ENCODE results near the gene TEX2. TPM values are rescaled to one million over a fixed set of nuclear protein-coding genes. Genes with fewer than 3 reads are reported as not detected.
A peak's percentile ranks its signal among the peaks of the same experiment; 100 is the strongest.

TEX2 gene
- total RNA-seq, 2 experiments from 2014 or later: 15.2 to 15.8 TPM

GRCh38 chr17:64148699-64149098 is 114.4 kb downstream of the TEX2 start:
- H3K27me3 Mint-ChIP-seq: no peaks in the 10 kb centered on the region
- peaks cover 7% of the 10 kb centered on the region for H3K36me3 Mint-ChIP-seq (ENCODE audit: low read depth)
- H3K9me3 Mint-ChIP-seq (ENCODE audit: low read depth): no peaks in the 10 kb centered on the region
- no peak overlapping the region for H3K4me3 Mint-ChIP-seq
- DNase-seq (peak; percentile 26), ATAC-seq (no peak)
- ChIA-PET POLR2A (interaction anchor here (0.7 to 1.2 kb wide), 4 partner anchors 51 to 688 kb away, joined by 3 to 4 read pairs (median 3); no protein-coding TSS in a partner anchor), CTCF (interaction anchor here (0.9 to 7.7 kb wide), 10 partner anchors 16 to 236 kb away, joined by 3 to 78 read pairs (median 4); partner anchors contain the start of gene ERN1)
- intact Hi-C loops (cut with DNase I, micrococcal nuclease): loop anchor here (1.0 to 10.0 kb wide), 5 partner anchors 134 to 704 kb away; partner anchors contain the start of genes CCDC47 (in 1 of the 2), CYB561 (in 1 of the 2), DDX42 (in 1 of the 2) and POLG2 (in 1 of the 2)
- H3K27ac Mint-ChIP-seq: no peak overlapping the region
- peaks cover 24% of the 10 kb centered on the region for H3K4me1 Mint-ChIP-seq

- intact Hi-C loops (cut with DNase I, micrococcal nuclease): loop anchor here (1.0 to 10.0 kb wide), 5 partner anchors 134 to 703 kb away; partner anchors contain the start of genes CCDC47 (in 1 of the 2), CYB561 (in 1 of the 2), DDX42 (in 1 of the 2) and POLG2 (in 1 of the 2)
- DNase-seq: no peak
- Mint-ChIP-seq H3K36me3 (ENCODE audit: low read depth) (peaks cover 6% of the 10 kb centered on the region), H3K27ac (no peak overlapping the region), H3K9me3 (ENCODE audit: low read depth) (no peaks in the 10 kb centered on the region), H3K27me3 (no peaks in the 10 kb centered on the region), H3K4me3 (no peak overlapping the region), H3K4me1 (peaks cover 24% of the 10 kb centered on the region)
- CTCF ChIA-PET: interaction anchor here (1.1 to 7.7 kb wide), 8 partner anchors 15 to 235 kb away, joined by 3 to 78 read pairs (median 4); partner anchors contain the start of gene ERN1
- ATAC-seq: no peak
- POLR2A ChIA-PET: interaction anchor here (0.7 to 1.2 kb wide), 3 partner anchors 52 to 688 kb away, joined by 3 to 4 read pairs (median 3); no protein-coding TSS in a partner anchor
Measured at GRCh38 chr17:64148017-64148631, 114.9 kb downstream of the TEX2 start.

DNA sequence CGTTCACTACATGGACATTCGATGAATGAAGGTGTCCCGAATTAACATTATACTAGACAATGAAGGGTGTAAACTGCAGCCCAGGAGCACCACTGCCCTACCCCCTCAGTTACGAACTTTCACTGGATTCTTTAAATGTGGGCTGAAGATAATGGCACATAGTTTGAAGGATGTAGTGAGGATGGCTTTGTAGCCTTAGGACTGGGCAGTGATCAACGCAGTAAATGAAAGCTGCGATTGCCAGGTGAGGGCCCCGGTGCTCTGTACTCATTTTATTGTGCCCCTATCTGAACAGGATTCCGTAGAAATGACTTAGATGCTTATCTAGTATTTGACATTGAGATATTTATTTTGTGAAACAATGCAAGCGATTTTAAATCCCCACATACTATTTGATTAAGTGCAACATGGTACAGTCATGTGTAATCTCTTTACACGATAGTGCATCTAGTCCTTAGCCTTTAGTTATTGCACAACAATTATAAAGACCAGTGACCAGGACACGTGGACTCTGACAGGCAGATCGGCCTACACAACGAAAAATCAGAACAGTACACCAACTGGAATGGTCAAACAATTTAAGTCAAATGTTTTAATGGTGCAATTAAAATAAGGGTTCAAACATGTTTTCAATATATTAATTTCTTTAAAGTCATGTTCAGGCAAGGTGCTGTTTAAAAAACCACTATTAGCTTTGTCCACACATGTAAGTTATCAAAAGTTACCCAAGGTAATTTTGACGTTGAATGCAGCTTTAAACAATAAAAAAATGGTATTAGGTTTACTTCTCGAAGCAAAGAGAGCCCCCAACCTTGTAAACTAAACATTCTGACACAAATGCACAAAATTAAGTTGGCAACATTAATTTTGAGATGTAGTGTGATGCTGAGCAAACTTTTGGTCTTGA is 115.7 kb downstream of the TEX2 start:
- Mint-ChIP-seq H3K9me3 (ENCODE audit: low read depth) (no peaks in the 10 kb centered on the region), H3K36me3 (ENCODE audit: low read depth) (peaks cover 4% of the 10 kb centered on the region), H3K27me3 (no peaks in the 10 kb centered on the region), H3K4me3 (no peak overlapping the region), H3K27ac (no peak overlapping the region), H3K4me1 (peaks cover 24% of the 10 kb centered on the region)
- ATAC-seq: no peak
- POLR2A ChIA-PET: interaction anchor here (0.6 to 2.8 kb wide), 5 partner anchors 16 to 135 kb away, joined by 3 to 24 read pairs (median 3); partner anchors contain the start of gene ERN1
- peak; percentile 34 for DNase-seq
- intact Hi-C loops (cut with DNase I, micrococcal nuclease): loop anchor here (1.0 to 10.0 kb wide), 6 partner anchors 135 to 703 kb away; partner anchors contain the start of genes CCDC47 (in 1 of the 2), CYB561 (in 1 of the 2), DDX42 (in 1 of the 2) and POLG2 (in 1 of the 2)
- CTCF ChIA-PET: interaction anchor here (0.5 to 7.7 kb wide), 6 partner anchors 15 to 942 kb away, joined by 3 to 78 read pairs (median 6); partner anchors contain the start of gene ERN1

- intact Hi-C loops (cut with DNase I, micrococcal nuclease): loop anchor here (2.0 to 10.0 kb wide), 5 partner anchors 298 to 702 kb away; partner anchors contain the start of genes CCDC47 (in 1 of the 2), CYB561 (in 1 of the 2), DDX42 (in 1 of the 2) and POLG2 (in 1 of the 2)
- DNase-seq (peak; percentile 59), ATAC-seq (no peak)
- peaks cover 24% of the 10 kb centered on the region for H3K4me1 Mint-ChIP-seq
- ChIA-PET POLR2A (interaction anchor here (0.6 to 2.8 kb wide), 15 partner anchors 8 to 1502 kb away, joined by 3 to 24 read pairs (median 5); partner anchors contain the start of genes ERN1, ICAM2 and TEX2), CTCF (interaction anchor here (0.5 to 7.7 kb wide), 8 partner anchors 9 to 943 kb away, joined by 3 to 78 read pairs (median 4); partner anchors contain the start of gene ERN1)
- no peak overlapping the region for H3K4me3 Mint-ChIP-seq
- peaks cover 4% of the 10 kb centered on the region for H3K36me3 Mint-ChIP-seq (ENCODE audit: low read depth)
- no peaks in the 10 kb centered on the region for H3K27me3 Mint-ChIP-seq
- H3K27ac Mint-ChIP-seq: no peak overlapping the region
- H3K9me3 Mint-ChIP-seq (ENCODE audit: low read depth): no peaks in the 10 kb centered on the region
Measured at GRCh38 chr17:64146418-64147109, 116.5 kb downstream of the TEX2 start.

DNA sequence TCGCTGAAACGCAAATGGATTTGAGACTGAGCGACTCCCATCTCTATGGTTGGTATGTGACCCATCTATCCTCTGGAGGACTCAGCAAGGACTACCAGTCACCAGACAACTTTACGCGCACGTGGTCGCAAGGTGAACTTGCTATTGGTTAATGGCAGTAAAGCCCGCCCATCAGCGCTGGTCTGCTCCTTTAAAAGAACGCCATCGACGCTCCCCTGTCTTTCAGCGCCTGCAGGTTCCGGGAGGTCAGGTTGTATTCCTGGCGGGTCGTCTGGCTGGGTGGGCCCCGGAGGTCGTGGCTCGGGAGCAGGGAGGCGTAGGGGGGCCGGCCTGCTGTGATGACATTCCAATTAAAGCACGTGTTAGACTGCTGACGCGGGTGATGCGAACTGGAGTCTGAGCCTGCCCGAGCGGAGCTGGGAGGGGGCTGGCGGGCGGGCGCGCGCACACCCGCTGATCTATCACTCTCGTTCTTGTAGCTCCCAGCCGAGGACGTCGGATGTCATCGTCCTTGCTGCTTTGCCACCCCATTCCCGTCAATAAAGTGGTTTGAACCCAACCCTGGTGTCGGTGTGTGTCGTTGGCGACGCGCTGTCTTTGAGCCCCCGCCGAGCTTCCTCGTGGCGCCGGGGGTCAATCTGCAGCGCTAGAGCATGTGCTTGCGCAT is 117.2 kb downstream of the TEX2 start:
- peak; percentile 97 for DNase-seq
- H3K36me3 Mint-ChIP-seq (ENCODE audit: low read depth): no peaks in the 10 kb centered on the region
- POLR2A ChIA-PET: interaction anchor here (0.6 to 2.8 kb wide), 25 partner anchors 8 to 1503 kb away, joined by 3 to 24 read pairs (median 4); partner anchors contain the start of genes ERN1, ICAM2 and TEX2
- H3K9me3 Mint-ChIP-seq (ENCODE audit: low read depth): no peaks in the 10 kb centered on the region
- H3K4me1 Mint-ChIP-seq: peaks cover 24% of the 10 kb centered on the region
- CTCF ChIA-PET: interaction anchor here (0.7 to 7.7 kb wide), 18 partner anchors 9 to 341 kb away, joined by 3 to 78 read pairs (median 4); partner anchors contain the start of genes ERN1 and ICAM2
- intact Hi-C loops (cut with DNase I, micrococcal nuclease): loop anchor here (1.0 to 10.0 kb wide), 13 partner anchors 16 to 701 kb away; partner anchors contain the start of genes ERN1 (in 2 of the 2), POLG2 (in 2 of the 2), TEX2 (in 2 of the 2) and CCDC47 (in 1 of the 2)
- no peak overlapping the region for H3K27ac Mint-ChIP-seq
- H3K27me3 Mint-ChIP-seq: no peaks in the 10 kb centered on the region
- peak; percentile 96 for ATAC-seq
- H3K4me3 Mint-ChIP-seq: no peak overlapping the region

DNA sequence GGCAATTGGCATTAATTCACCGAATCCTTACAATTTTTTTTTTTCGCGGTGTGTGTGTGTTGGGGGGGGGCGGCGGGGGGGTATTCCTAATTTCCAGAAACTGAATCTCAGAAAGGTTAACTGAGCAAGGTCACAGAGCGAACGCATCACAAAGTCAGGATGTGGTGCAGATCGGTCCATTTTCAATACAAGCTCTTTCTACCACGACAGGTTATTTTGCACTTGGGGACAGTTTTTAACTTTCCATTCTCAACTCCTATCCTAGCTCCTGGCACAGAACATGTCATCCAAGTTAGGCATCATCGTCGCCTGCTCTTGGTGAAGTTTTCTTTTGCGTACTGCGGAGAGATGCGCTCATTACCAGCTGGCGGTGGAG is 117.7 kb downstream of the TEX2 start:
- Mint-ChIP-seq H3K4me1 (peaks cover 24% of the 10 kb centered on the region), H3K27ac (no peak overlapping the region), H3K36me3 (ENCODE audit: low read depth) (no peaks in the 10 kb centered on the region), H3K27me3 (no peaks in the 10 kb centered on the region), H3K9me3 (ENCODE audit: low read depth) (no peaks in the 10 kb centered on the region), H3K4me3 (no peak overlapping the region)
- intact Hi-C loops (cut with DNase I, micrococcal nuclease): loop anchor here (1.0 to 10.0 kb wide), 12 partner anchors 15 to 701 kb away; partner anchors contain the start of genes ERN1 (in 2 of the 2), POLG2 (in 2 of the 2), TEX2 (in 2 of the 2) and CCDC47 (in 1 of the 2)
- ATAC-seq: no peak
- no peak for DNase-seq
- POLR2A ChIA-PET: interaction anchor here (0.6 to 2.8 kb wide), 21 partner anchors 9 to 426 kb away, joined by 3 to 24 read pairs (median 4); partner anchors contain the start of genes ERN1, ICAM2 and TEX2
- CTCF ChIA-PET: interaction anchor here (0.8 to 7.7 kb wide), 17 partner anchors 10 to 341 kb away, joined by 3 to 78 read pairs (median 4); partner anchors contain the start of genes ERN1 and ICAM2

DNA sequence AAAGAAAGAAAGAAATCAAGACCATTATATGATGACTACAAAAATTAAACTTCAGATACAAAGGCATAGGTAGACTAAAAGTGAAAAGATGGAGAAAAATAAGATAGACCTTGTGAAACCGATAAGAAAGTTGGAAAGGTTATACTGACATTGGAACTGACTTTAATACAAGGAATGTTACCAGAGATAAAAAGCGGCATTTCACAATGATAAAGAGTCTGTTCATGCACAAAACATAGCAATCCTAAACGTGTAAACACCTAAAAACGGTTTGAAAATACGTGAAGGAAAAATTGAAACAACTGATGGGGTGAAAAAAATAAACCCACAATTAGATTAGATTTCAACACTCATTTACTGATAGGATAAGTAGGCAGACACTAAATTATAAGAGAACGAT is 123.5 kb downstream of the TEX2 start:
- Mint-ChIP-seq H3K27me3 (no peaks in the 10 kb centered on the region), H3K9me3 (ENCODE audit: low read depth) (no peaks in the 10 kb centered on the region), H3K27ac (no peak overlapping the region), H3K4me1 (no peaks in the 10 kb centered on the region), H3K4me3 (no peak overlapping the region), H3K36me3 (ENCODE audit: low read depth) (no peaks in the 10 kb centered on the region)
- intact Hi-C loops (cut with DNase I, micrococcal nuclease): no loop called here
- ATAC-seq (no peak), DNase-seq (no peak)
- POLR2A ChIA-PET: no interaction called here
- CTCF ChIA-PET: interaction anchor here (1.4 to 1.5 kb wide), 2 partner anchors 110 to 152 kb away, joined by 3 to 4 read pairs; no protein-coding TSS in a partner anchor

DNA sequence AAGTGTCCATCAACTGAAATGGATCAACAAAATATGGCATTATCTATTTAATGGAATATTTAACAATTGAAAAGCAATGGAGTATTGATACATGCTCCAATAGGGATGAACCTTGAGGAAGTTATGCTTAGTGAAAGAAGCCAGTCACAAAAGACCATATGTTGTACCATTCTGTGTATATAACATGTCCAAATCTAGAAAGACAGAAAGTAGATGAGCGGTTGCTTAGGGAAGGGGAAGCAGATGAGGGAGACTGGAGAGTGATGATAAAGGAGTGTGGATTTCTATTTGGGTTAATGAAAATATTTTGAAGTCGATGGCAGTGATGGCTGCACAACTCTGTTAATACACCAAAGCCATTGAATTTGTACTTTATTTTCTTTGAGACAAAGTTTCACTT is 124.6 kb downstream of the TEX2 start:
- DNase-seq (no peak), ATAC-seq (no peak)
- intact Hi-C loops (cut with DNase I, micrococcal nuclease): no loop called here
- ChIA-PET POLR2A (no interaction called here), CTCF (interaction anchor here (1.5 to 10.8 kb wide), 2 partner anchors 110 to 153 kb away, joined by 4 to 362 read pairs; no protein-coding TSS in a partner anchor)
- H3K4me3 Mint-ChIP-seq: no peak overlapping the region
- H3K9me3 Mint-ChIP-seq (ENCODE audit: low read depth): no peaks in the 10 kb centered on the region
- peaks cover 3% of the 10 kb centered on the region for H3K4me1 Mint-ChIP-seq
- H3K27me3 Mint-ChIP-seq: no peaks in the 10 kb centered on the region
- H3K27ac Mint-ChIP-seq: no peak overlapping the region
- H3K36me3 Mint-ChIP-seq (ENCODE audit: low read depth): no peaks in the 10 kb centered on the region

- no peaks in the 10 kb centered on the region for H3K27me3 Mint-ChIP-seq
- no peak for DNase-seq
- ATAC-seq: no peak
- no peak overlapping the region for H3K27ac Mint-ChIP-seq
- ChIA-PET CTCF (interaction anchor here (1.0 to 10.8 kb wide), 8 partner anchors 12 to 227 kb away, joined by 3 to 362 read pairs (median 36); partner anchors contain the start of gene ICAM2), POLR2A (interaction anchor here (0.6 kb wide), 1 partner anchor 167 kb away, joined by 3 read pairs; no protein-coding TSS in a partner anchor)
- no peaks in the 10 kb centered on the region for H3K36me3 Mint-ChIP-seq (ENCODE audit: low read depth)
- H3K9me3 Mint-ChIP-seq (ENCODE audit: low read depth): no peaks in the 10 kb centered on the region
- intact Hi-C loops (cut with DNase I, micrococcal nuclease): loop anchor here (5.0 kb wide), 2 partner anchors 53 to 147 kb away; no protein-coding TSS in a partner anchor
- H3K4me3 Mint-ChIP-seq: no peak overlapping the region
- H3K4me1 Mint-ChIP-seq: peaks cover 23% of the 10 kb centered on the region
Measured at GRCh38 chr17:64135000-64135399, 128.1 kb downstream of the TEX2 start.

Measured in activated CD4-positive, alpha-beta T cell treated with anti-CD3 and anti-CD28 coated beads for 36 hours (primary cell).